AG04449 (cell line): ENCODE results near the gene SPTLC3.

Experiments used
- CTCF ChIA-PET: fragments of 350-600 bp; formaldehyde crosslinking; extraction: SDS; loops from one replicate; lab custom pipeline; 2021; ENCODE audit warnings: antibody characterized with exemption; lab: Yijun Ruan, JAX
- POLR2A ChIA-PET: fragments of 400-600, 350-600 bp; formaldehyde crosslinking; extraction: SDS; loops from one replicate; lab custom pipeline; 2020; ENCODE audit warnings: antibody characterized with exemption, inconsistent platforms; lab: Yijun Ruan, JAX
- DNase-seq: peaks from one replicate; pipeline ENCODE4 v3.0.0-alpha.2; 2010; ENCODE audit warnings: low read depth, low spot score
- H3K4me3 ChIP-seq: 2 replicates; pipeline ENCODE4 v1.5.1; 2011; ENCODE audit warnings: low read depth, mild to moderate bottlenecking, control low read depth, low read length
- TF ChIP-seq, protein P1 (sequence below): IDR thresholded peaks from one replicate; pipeline ENCODE4 v1.5.1; 2011; ENCODE audit warnings: mild to moderate bottlenecking, moderate library complexity, low read length, control low read depth, inconsistent platforms; ENCODE audit not compliant: insufficient read depth; ENCODE audit errors: missing control alignments

The SPTLC3 gene

DNA sequence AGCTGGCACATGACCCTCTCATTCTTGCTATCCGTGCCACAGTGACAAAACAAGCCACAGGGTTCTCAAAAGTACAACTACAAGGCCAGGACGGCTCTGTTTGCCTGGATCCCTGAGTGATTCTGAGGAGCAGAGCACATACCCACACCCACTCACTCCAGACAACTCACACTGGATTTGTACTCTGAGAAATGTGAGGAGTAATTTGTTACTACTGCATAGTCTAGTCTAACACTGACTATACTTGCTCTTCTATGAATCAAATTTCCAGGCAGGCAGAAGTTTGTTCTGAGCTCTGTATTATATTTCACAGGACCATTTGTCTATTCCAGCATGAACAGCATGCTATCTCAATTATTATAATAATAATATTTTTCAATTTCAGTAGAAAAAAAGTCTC lies 26.7 kb upstream of the SPTLC3 start:
- CTCF ChIA-PET: interaction anchor here (0.8 to 1.4 kb wide), 2 partner anchors 57 to 137 kb away, joined by 3 to 4 read pairs; no protein-coding TSS in a partner anchor
- H3K4me3 ChIP-seq: no peak overlapping the region
- TF ChIP-seq, protein P1, sequence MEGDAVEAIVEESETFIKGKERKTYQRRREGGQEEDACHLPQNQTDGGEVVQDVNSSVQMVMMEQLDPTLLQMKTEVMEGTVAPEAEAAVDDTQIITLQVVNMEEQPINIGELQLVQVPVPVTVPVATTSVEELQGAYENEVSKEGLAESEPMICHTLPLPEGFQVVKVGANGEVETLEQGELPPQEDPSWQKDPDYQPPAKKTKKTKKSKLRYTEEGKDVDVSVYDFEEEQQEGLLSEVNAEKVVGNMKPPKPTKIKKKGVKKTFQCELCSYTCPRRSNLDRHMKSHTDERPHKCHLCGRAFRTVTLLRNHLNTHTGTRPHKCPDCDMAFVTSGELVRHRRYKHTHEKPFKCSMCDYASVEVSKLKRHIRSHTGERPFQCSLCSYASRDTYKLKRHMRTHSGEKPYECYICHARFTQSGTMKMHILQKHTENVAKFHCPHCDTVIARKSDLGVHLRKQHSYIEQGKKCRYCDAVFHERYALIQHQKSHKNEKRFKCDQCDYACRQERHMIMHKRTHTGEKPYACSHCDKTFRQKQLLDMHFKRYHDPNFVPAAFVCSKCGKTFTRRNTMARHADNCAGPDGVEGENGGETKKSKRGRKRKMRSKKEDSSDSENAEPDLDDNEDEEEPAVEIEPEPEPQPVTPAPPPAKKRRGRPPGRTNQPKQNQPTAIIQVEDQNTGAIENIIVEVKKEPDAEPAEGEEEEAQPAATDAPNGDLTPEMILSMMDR: no peak
- DNase-seq: no peak
- POLR2A ChIA-PET: no interaction called here

DNA sequence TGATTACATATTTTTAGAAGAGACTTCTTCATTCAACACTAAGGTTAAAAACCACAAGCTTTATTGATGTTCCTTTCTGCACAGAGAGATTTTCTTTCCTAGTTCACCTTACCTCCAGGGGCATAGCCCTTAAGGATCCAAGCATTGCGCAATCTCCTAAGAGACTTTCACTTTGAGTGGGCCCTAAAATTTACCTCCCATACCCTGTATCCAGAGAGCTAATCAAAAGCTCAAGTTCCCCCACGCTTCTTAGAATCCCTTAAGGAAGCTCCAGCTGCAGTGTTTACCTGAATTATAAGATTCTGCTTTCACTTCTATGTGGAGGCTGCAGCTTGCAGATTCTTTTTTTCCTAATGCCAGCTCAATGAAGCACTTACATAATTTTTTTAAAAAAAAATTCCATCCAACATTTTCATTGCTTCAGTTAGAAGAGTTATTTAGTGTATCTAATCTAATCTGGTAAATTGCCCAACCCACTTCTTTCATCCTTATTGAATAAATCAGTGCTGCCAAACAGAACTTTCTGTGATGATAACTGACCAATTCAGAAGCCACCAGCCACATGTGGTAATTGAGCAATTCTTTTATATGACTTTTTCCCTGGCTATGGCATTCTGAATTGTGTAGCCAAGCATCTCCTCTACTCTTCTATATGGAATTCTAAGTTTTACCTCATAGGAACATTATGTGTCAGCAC lies 24.6 kb upstream of the SPTLC3 start:
- TF ChIP-seq, protein P1: no peak
- ChIA-PET POLR2A (no interaction called here), CTCF (interaction anchor here (0.8 to 1.4 kb wide), 5 partner anchors 13 to 130 kb away, joined by 3 to 5 read pairs (median 3); no protein-coding TSS in a partner anchor)
- no peak overlapping the region for H3K4me3 ChIP-seq
- DNase-seq: no peak

DNA sequence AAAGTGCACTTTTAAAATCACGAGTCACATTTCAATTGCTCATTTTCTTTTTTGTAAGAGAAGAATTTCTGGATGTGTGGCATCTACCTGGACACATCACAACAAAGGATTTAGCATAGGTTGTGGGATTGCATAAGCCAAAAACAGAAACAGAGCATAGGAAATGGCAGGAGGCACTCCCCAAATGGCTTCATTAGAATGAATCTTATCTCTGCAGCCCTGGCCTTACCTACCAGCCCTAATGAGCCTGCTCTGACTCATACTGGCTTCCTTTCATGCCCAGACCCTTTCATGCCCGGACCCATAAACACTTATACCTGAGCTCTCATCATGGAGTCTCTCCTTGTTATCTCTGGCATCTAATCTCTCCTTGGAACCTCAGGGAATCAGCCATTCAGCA lies 23.9 kb upstream of the SPTLC3 start:
- CTCF ChIA-PET: interaction anchor here (2.0 kb wide), 1 partner anchor 15 kb away, joined by 7 read pairs; no protein-coding TSS in a partner anchor
- no peak for DNase-seq

DNA sequence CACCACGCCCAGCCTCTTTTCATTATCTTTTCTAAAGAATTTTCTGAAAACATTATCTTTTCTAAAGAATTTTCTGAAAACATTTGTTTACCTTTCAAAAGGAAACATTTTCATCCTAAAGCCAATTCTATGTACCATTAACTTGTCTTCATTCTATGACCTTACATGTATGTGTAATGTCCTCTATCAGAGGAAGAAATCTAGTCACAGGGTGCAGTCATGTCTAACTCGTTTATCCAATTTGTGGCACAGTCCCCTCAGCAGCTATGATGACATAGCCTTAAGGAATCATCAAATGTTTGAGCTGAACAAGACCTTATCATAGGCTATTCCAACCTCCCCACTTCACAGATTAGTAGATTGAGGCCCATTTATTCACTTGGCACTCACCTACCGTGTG lies 21.5 kb upstream of the SPTLC3 start:
- ChIA-PET POLR2A (no interaction called here), CTCF (no interaction called here)
- DNase-seq: no peak
- no peak overlapping the region for H3K4me3 ChIP-seq
- TF ChIP-seq, protein P1: no peak

More for the DNA sequence above, 23.9 kb upstream of the SPTLC3 start:
- no peak overlapping the region for H3K4me3 ChIP-seq
- POLR2A ChIA-PET: no interaction called here
- TF ChIP-seq, protein P1: no peak

DNA sequence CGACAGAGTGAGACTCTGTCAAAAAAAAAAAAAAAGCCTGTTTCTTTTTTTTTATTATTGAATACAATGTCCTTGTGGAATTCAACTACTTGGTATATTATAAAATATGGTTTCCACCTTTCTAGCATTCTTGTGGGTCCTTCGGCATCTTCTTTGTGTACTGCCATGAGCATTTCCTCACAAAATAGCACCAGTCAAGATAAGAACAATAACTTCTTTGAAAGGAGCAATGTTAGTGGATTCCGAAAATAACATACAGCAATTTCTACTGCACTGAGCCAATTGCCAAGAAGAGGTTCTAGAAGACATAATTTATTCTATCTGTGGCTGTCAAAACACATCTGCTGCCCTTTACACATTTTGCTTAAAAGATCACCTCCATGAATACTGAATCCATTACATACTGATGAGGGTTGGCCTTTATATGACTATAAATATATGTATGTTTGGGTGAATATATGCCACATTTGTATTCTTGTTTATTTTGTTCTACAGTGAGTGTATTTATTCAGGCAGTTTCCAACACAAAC lies 19.1 kb upstream of the SPTLC3 start:
- TF ChIP-seq, protein P1: no peak
- CTCF ChIA-PET: no interaction called here
- POLR2A ChIA-PET: no interaction called here
- DNase-seq: no peak
- H3K4me3 ChIP-seq: no peak overlapping the region

DNA sequence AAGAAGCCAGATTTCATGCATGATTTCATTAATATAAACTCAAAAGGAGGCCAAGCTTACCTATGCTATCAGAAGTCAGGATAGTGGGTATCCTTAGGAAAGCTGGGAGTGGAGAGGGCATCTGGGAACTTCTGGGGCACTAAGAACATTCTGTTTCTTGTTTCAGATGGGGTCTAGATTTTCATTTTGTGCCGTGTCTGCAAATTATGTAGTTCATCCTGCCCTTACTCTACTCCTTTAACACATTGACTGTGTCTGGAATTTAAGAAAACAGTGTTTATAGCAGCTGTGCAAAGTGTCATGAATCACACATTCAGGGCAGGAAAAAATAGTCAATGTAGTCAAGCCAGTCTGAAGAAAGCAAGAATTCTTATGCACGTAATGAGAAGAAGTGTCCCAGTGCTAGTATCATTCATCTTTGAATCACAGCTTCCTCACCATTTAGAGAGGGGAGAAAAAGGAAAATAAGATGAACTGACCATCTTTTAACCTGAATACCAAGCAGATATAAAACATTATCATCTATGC lies 11.6 kb upstream of the SPTLC3 start:
- TF ChIP-seq, protein P1: no peak
- no peak overlapping the region for H3K4me3 ChIP-seq
- ChIA-PET POLR2A (no interaction called here), CTCF (interaction anchor here (0.6 kb wide), 1 partner anchor 342 kb away, joined by 3 read pairs; no protein-coding TSS in a partner anchor)
- DNase-seq: no peak
